Mesendoderm (in vitro differentiated cells): Measurements from ENCODE around the gene MKRN2.

Experiments used
- DNase-seq: peaks from one replicate; pipeline ENCODE4 v3.0.0; 2013
- H2AK5ac ChIP-seq: 2 replicates; pipeline ENCODE4 v1.6.1; 2013; ENCODE audit warnings: low read length, inconsistent platforms
- H2BK120ac ChIP-seq: 2 replicates; pipeline ENCODE4 v1.6.1; 2013; ENCODE audit warnings: low read depth, mild to moderate bottlenecking, low read length, moderate library complexity, mixed read lengths
- H2BK15ac ChIP-seq: replicated peaks from 2 replicates; pipeline ENCODE4 v1.6.1; 2013; ENCODE audit warnings: low read depth, mild to moderate bottlenecking, moderate library complexity
- H2BK5ac ChIP-seq: 2 replicates; pipeline ENCODE4 v1.6.1; 2013; ENCODE audit warnings: low read length, inconsistent platforms
- H3K18ac ChIP-seq: 2 replicates; pipeline ENCODE4 v1.6.1; 2013; ENCODE audit warnings: mild to moderate bottlenecking, low read length, mixed read lengths
- H3K23ac ChIP-seq: one replicate; pipeline ENCODE4 v1.6.1; 2013; ENCODE audit warnings: low read length
- H3K27ac ChIP-seq: 2 replicates; pipeline ENCODE4 v1.5.1; 2013; ENCODE audit warnings: low read depth, mild to moderate bottlenecking, inconsistent platforms, low read length, moderate library complexity
- H3K27me3 ChIP-seq: 2 replicates; pipeline ENCODE4 v1.6.1; 2013; ENCODE audit warnings: low read length, control low read depth, mild to moderate bottlenecking, inconsistent platforms; ENCODE audit not compliant: insufficient read depth, poor library complexity
- H3K36me3 ChIP-seq: 2 replicates; pipeline ENCODE4 v1.6.1; 2013; ENCODE audit warnings: low read length, inconsistent platforms; ENCODE audit not compliant: control insufficient read depth, insufficient read depth
- H3K4ac ChIP-seq: one replicate; pipeline ENCODE4 v1.6.1; 2013; ENCODE audit warnings: low read depth, mild to moderate bottlenecking, low read length, moderate library complexity
- H3K4me1 ChIP-seq: 2 replicates; pipeline ENCODE4 v1.6.1; 2013; ENCODE audit warnings: low read depth, low read length, inconsistent platforms; ENCODE audit not compliant: control insufficient read depth
- H3K4me2 ChIP-seq: 2 replicates; pipeline ENCODE4 v1.6.1; 2013; ENCODE audit warnings: low read length
- H3K4me3 ChIP-seq: 2 replicates; pipeline ENCODE4 v1.5.1; 2013; ENCODE audit warnings: mild to moderate bottlenecking, low read length
- H3K56ac ChIP-seq: one replicate; pipeline ENCODE4 v1.6.1; 2013; ENCODE audit warnings: low read length
- H3K79me1 ChIP-seq: 2 replicates; pipeline ENCODE4 v1.6.1; 2013; ENCODE audit warnings: low read length, inconsistent platforms
- H3K79me2 ChIP-seq: 2 replicates; pipeline ENCODE4 v1.6.1; 2013; ENCODE audit warnings: mild to moderate bottlenecking, low read length; ENCODE audit not compliant: control insufficient read depth, insufficient read depth
- H3K9ac ChIP-seq: 2 replicates; pipeline ENCODE4 v1.6.1; 2013; ENCODE audit warnings: low read length, inconsistent platforms
- H4K5ac ChIP-seq: one replicate; pipeline ENCODE4 v1.6.1; 2013; ENCODE audit warnings: low read length
- H4K8ac ChIP-seq: one replicate; pipeline ENCODE4 v1.6.1; 2013; ENCODE audit warnings: low read depth, mild to moderate bottlenecking, control low read depth, low read length, moderate library complexity
- WGBS: extraction: QIAGEN DNeasy Blood & Tissue Kit; methylation state at CpG from one replicate; pipeline ENCODE4 v1.1.7; 2013; ENCODE audit warnings: low lambda C conversion rate, missing lambda C conversion rate; ENCODE audit not compliant: insufficient coverage; ENCODE audit errors: extremely low coverage; 5-methylcytosine and 5-hydroxymethylcytosine counted together

MKRN2 gene

GRCh38 chr3:12513694-12514446 lies 43.0 kb upstream of the MKRN2 start:
- Histone ChIP-seq H3K4me2 (no peak overlapping the region), H3K4me3 (no peak overlapping the region), H3K27ac (no peak overlapping the region), H3K79me2 (no peaks in the 10 kb centered on the region), H2AK5ac (no peak overlapping the region), H2BK15ac (no peak overlapping the region), H3K36me3 (no peaks in the 10 kb centered on the region), H3K27me3 (no peaks in the 10 kb centered on the region), H2BK120ac (no peak overlapping the region), H3K23ac (no peak overlapping the region), H3K18ac (no peak overlapping the region), H4K8ac (no peak overlapping the region), H3K79me1 (no peaks in the 10 kb centered on the region), H2BK5ac (no peak overlapping the region), H3K9ac (no peak overlapping the region), H4K5ac (no peak overlapping the region), H3K4ac (no peak overlapping the region), H3K56ac (no peak overlapping the region), H3K4me1 (peaks cover 4% of the 10 kb centered on the region)
- 100% methylated on average over 3 of the region's 5 CpGs for WGBS
- DNase-seq, result no peak

GRCh38 chr3:12515631-12516030 lies 41.3 kb upstream of the MKRN2 start:
- Histone ChIP-seq H3K4me2 (no peak overlapping the region), H4K5ac (no peak overlapping the region), H3K79me2 (no peaks in the 10 kb centered on the region), H2BK15ac (no peak overlapping the region), H3K4me3 (no peak overlapping the region), H4K8ac (no peak overlapping the region), H3K23ac (no peak overlapping the region), H3K9ac (no peak overlapping the region), H3K36me3 (no peaks in the 10 kb centered on the region), H2BK120ac (no peak overlapping the region), H2AK5ac (no peak overlapping the region), H3K4ac (no peak overlapping the region), H2BK5ac (no peak overlapping the region), H3K56ac (no peak overlapping the region), H3K4me1 (peaks cover 4% of the 10 kb centered on the region), H3K18ac (no peak overlapping the region), H3K27me3 (no peaks in the 10 kb centered on the region), H3K79me1 (no peaks in the 10 kb centered on the region), H3K27ac (no peak overlapping the region)
- DNase-seq, result no peak

DNA sequence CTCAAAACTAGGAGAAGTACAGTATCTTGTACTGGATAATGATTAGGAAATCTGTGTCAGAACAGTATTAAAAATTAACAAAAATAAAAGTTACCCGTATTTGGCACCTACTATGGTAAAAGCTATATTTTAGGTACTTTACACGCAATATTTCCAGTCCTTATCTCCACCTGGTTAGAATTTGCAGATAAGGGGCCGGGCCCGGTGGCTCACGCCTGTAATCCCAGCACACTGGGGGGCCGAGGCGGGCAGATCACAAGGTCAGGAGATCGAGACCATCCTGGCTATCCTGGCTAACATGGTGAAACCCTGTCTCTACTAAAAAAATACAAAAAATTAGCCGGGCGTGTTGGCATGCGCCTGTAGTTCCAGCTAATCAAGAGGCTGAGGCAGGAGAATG lies 40.0 kb upstream of the MKRN2 start:
- Histone ChIP-seq H3K4ac (no peak overlapping the region), H2AK5ac (no peak overlapping the region), H4K8ac (no peak overlapping the region), H3K9ac (no peak overlapping the region), H3K23ac (no peak overlapping the region), H4K5ac (no peak overlapping the region), H2BK5ac (no peak overlapping the region), H2BK15ac (no peak overlapping the region), H3K27ac (no peak overlapping the region), H3K36me3 (no peaks in the 10 kb centered on the region), H3K4me2 (no peak overlapping the region), H3K79me2 (no peaks in the 10 kb centered on the region), H3K18ac (no peak overlapping the region), H3K4me1 (peaks cover 4% of the 10 kb centered on the region), H2BK120ac (no peak overlapping the region), H3K56ac (no peak overlapping the region), H3K79me1 (no peaks in the 10 kb centered on the region), H3K4me3 (no peak overlapping the region), H3K27me3 (no peaks in the 10 kb centered on the region)
- WGBS, result no CpG with 5 or more reads among the region's 11 CpGs
- DNase-seq, result peak; percentile 37

DNA sequence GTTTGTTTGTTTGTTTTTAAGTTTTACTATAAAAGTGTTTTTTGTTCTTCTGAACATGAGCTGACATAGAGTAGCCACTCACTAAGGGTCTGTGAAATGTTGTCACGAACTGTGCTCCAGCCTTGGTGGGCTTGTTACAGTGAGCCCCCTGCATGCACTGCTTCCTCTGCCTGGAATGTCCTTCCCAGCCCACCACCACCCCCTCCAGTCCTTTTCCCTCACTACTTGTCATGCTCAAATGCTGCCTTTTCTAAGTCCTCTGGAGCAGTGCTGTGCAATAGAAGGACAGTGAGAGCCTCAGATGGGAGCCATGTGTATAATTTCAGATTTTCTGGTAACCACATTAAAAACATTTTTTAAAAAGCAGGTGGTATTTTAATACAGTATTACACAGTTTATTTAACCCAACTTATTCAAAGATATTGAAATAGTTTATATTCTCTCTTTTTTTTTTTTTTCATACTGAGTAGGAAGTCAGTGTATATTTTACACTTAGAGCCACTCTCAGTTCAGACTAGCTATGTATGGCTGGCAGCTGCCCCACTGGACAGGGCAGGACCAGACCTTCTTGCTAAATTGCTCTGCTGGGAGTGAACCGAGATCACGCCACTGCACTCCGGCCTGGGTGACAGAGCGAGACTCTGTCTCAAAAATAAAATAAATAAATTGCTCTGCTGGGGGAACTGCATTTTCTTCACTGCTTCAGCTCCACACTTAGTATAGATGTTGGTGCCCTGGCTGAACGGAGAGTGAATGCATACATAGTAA lies 38.4 kb upstream of the MKRN2 start:
- Histone ChIP-seq H3K9ac (no peak overlapping the region), H3K23ac (no peak overlapping the region), H3K18ac (no peak overlapping the region), H2BK120ac (no peak overlapping the region), H2BK15ac (no peak overlapping the region), H3K4me1 (peaks cover 6% of the 10 kb centered on the region), H3K79me2 (no peaks in the 10 kb centered on the region), H3K79me1 (no peaks in the 10 kb centered on the region), H3K56ac (no peak overlapping the region), H3K36me3 (no peaks in the 10 kb centered on the region), H4K8ac (no peak overlapping the region), H2BK5ac (no peak overlapping the region), H3K27me3 (no peaks in the 10 kb centered on the region), H2AK5ac (no peak overlapping the region), H3K4me2 (no peak overlapping the region), H3K4ac (no peak overlapping the region), H3K27ac (no peak overlapping the region), H4K5ac (no peak overlapping the region), H3K4me3 (no peak overlapping the region)
- WGBS, result no CpG with 5 or more reads among the region's 6 CpGs
- peak; percentile 51 for DNase-seq

DNA sequence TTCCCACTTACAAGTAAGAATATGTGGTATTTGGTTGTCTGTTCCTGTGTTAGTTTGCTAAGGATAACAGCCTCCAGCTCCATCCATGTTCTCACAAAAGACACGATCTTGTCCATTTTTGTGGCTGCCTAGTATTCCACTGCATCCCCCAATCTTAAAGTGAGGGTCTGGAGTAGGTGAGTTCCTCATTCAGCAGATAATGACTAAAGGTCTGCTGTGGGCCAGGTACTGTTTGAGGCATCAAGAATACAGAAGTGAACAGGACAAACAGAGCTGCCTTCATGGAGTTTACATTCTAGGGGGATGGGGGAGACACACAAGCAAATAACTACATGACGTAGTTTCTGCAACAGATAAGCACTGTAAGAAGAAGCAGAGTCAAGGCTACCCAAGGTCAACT lies 35.9 kb upstream of the MKRN2 start:
- H3K4me3 ChIP-seq, result no peak overlapping the region
- no peak overlapping the region for H2BK15ac ChIP-seq
- no peak overlapping the region for H4K8ac ChIP-seq
- no peaks in the 10 kb centered on the region for H3K79me1 ChIP-seq
- no peaks in the 10 kb centered on the region for H3K27me3 ChIP-seq
- no peaks in the 10 kb centered on the region for H3K36me3 ChIP-seq
- no peak overlapping the region for H2BK120ac ChIP-seq
- no peak overlapping the region for H3K9ac ChIP-seq
- no CpG with 5 or more reads among the region's 2 CpGs for WGBS
- no peak overlapping the region for H2BK5ac ChIP-seq
- no peak overlapping the region for H3K4me2 ChIP-seq
- no peak overlapping the region for H4K5ac ChIP-seq
- no peak overlapping the region for H2AK5ac ChIP-seq
- no peak for DNase-seq
- H3K27ac ChIP-seq, result no peak overlapping the region
- peaks cover 6% of the 10 kb centered on the region for H3K4me1 ChIP-seq
- H3K79me2 ChIP-seq, result no peaks in the 10 kb centered on the region
- H3K18ac ChIP-seq, result no peak overlapping the region
- H3K56ac ChIP-seq, result no peak overlapping the region
- no peak overlapping the region for H3K4ac ChIP-seq
- H3K23ac ChIP-seq, result no peak overlapping the region
